Measurements from ENCODE around the gene IGF2BP2. TPM values are rescaled to one million over a fixed set of nuclear protein-coding genes. Genes with fewer than 3 reads are reported as not detected.

The IGF2BP2 gene
- total and polyA plus RNA-seq, 2 of the 8 experiments (the other 6 are each of a cell fraction or from before 2014, with no cell fraction given), result 7.4 to 121 TPM

GRCh38 chr3:185847506-185847905, 22.7 kb upstream of the IGF2BP2 start:
- FAIRE-seq, result no peak
- no peak overlapping the region for H4K91ac ChIP-seq (replicated peaks; ENCODE audit: insufficient read length, low read length)
- TF ChIP-seq ASH2L (IDR thresholded peaks at IDR 0.05; ENCODE audit: low read length) (no peak), KDM1A (IDR thresholded peaks at IDR 0.05; ENCODE audit: borderline replicate concordance, low read length) (no peak), NRF1 (IDR thresholded peaks at IDR 0.05; ENCODE audit: low read depth, low read length) (no peak), TEAD4 (IDR thresholded peaks at IDR 0.05; ENCODE audit: low read depth, low read length) (no peak), RBBP5 (IDR thresholded peaks at IDR 0.05; ENCODE audit: borderline replicate concordance, low read depth, low read length) (no peak), POLR2A (IDR thresholded peaks at IDR 0.05; ENCODE audit: control extremely low read depth in 1 of 2, low read depth in 2 of 2, low read length in 2 of 2) (no peak), GTF2F1 (IDR thresholded peaks at IDR 0.05; ENCODE audit: borderline replicate concordance, low read depth, low read length) (no peak), ZNF274 (IDR thresholded peaks at IDR 0.05; ENCODE audit: borderline replicate concordance, extremely low read depth, low read length) (no peak), TBP (IDR thresholded peaks at IDR 0.05; ENCODE audit: low read depth, low read length) (no peak), MAFK (IDR thresholded peaks at IDR 0.05; ENCODE audit: low read depth, low read length) (no peak), SRF (IDR thresholded peaks at IDR 0.05; ENCODE audit: low read depth, low read length) (no peak)
- TF ChIP-seq, protein P1, sequence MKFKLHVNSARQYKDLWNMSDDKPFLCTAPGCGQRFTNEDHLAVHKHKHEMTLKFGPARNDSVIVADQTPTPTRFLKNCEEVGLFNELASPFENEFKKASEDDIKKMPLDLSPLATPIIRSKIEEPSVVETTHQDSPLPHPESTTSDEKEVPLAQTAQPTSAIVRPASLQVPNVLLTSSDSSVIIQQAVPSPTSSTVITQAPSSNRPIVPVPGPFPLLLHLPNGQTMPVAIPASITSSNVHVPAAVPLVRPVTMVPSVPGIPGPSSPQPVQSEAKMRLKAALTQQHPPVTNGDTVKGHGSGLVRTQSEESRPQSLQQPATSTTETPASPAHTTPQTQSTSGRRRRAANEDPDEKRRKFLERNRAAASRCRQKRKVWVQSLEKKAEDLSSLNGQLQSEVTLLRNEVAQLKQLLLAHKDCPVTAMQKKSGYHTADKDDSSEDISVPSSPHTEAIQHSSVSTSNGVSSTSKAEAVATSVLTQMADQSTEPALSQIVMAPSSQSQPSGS (IDR thresholded peaks at IDR 0.05; ENCODE audit: low read length), result no peak
- TF ChIP-seq, protein P2, sequence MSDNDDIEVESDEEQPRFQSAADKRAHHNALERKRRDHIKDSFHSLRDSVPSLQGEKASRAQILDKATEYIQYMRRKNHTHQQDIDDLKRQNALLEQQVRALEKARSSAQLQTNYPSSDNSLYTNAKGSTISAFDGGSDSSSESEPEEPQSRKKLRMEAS (IDR thresholded peaks at IDR 0.05), result no peak

More at GRCh38 chr3:185847506-185847905, 22.7 kb upstream of the IGF2BP2 start:
- Histone ChIP-seq H3K18ac (ENCODE audit: extremely low read depth, low read length) (no peak overlapping the region), H4K20me1 (replicated peaks in 1 of 2; ENCODE audit: control insufficient read depth in 1 of 2, insufficient read depth in 2 of 2, low read length in 2 of 2) (no peaks in the 10 kb centered on the region), H2BK5ac (ENCODE audit: low read depth, low read length) (no peak overlapping the region), H3K14ac (ENCODE audit: insufficient read length) (no peak overlapping the region), H2BK20ac (ENCODE audit: low read length) (no peak overlapping the region), H3K23me2 (ENCODE audit: low read depth, low read length) (no peaks in the 10 kb centered on the region), H3K56ac (replicated peaks; ENCODE audit: insufficient read length, low read depth, low read length) (no peak overlapping the region), H2BK12ac (ENCODE audit: low read depth, low read length) (no peak overlapping the region), H3K79me1 (ENCODE audit: low read depth, low read length) (no peaks in the 10 kb centered on the region), H3K27ac (ENCODE audit: low read depth, low read length) (no peak overlapping the region), H3K4me1 (replicated peaks in 1 of 4; ENCODE audit: control insufficient read depth in 3 of 4, insufficient read depth in 4 of 4, low read length in 3 of 4) (no peaks in the 10 kb centered on the region; a peak in 3 of 7 replicates), H3K36me3 (ENCODE audit: control insufficient read depth in 2 of 4, insufficient read depth in 4 of 4, low read length in 3 of 4) (no peaks in the 10 kb centered on the region), H3K9ac (replicated peaks in 1 of 4; ENCODE audit: extremely low read depth in 1 of 4, low read depth in 3 of 4, low read length in 3 of 4) (no peak overlapping the region), H3K4me3 (ENCODE audit: extremely low read depth in 1 of 4, insufficient read depth in 2 of 4, low read depth in 3 of 4, low read length in 4 of 4) (no peak overlapping the region), H3K4me2 (ENCODE audit: insufficient read depth in 1 of 2, low read depth in 2 of 2, low read length in 2 of 2) (no peak overlapping the region), H4K5ac (ENCODE audit: insufficient read length, low read depth, low read length) (no peak overlapping the region), H3K27me3 (replicated peaks in 1 of 4; ENCODE audit: control insufficient read depth in 3 of 4, extremely low read depth in 1 of 4, insufficient read depth in 3 of 4, low read length in 3 of 4) (no peaks in the 10 kb centered on the region), H2BK120ac (replicated peaks; ENCODE audit: low read depth, low read length) (no peak overlapping the region), H3K23ac (ENCODE audit: insufficient read length) (no peak overlapping the region), H2BK15ac (ENCODE audit: low read length) (no peak overlapping the region), H2AFZ (ENCODE audit: low read length) (no peak overlapping the region), H4K8ac (ENCODE audit: extremely low read depth, insufficient read depth, low read length) (no peak overlapping the region), H3K79me2 (ENCODE audit: control insufficient read depth in 1 of 2, insufficient read depth in 2 of 2, low read length in 2 of 2) (no peaks in the 10 kb centered on the region), H3K9me3 (ENCODE audit: insufficient read depth in 2 of 2, low read depth in 1 of 2, low read length in 1 of 2) (peaks cover 0 to 3% of the 10 kb centered on the region in 2 experiments; a peak in 1 of 4 replicates), H2AK5ac (ENCODE audit: low read depth, low read length) (no peak overlapping the region), H3K4ac (replicated peaks; ENCODE audit: insufficient read length, low read depth, low read length) (no peak overlapping the region)
- DNase-seq (ENCODE audit: low read depth in 1 of 2, low spot score in 2 of 2), result no peak
- ChIA-PET CTCF (ENCODE audit: partially characterized antibody) (interaction anchor here (0.7 to 2.7 kb wide), 8 partner anchors 12 to 187 kb away, joined by 3 to 8 read pairs (median 4); no protein-coding TSS in a partner anchor), POLR2A (ENCODE audit: partially characterized antibody) (interaction anchor here (1.0 to 2.6 kb wide), 4 partner anchors 12 to 80 kb away, joined by 3 to 8 read pairs (median 4); partner anchors contain the start of gene IGF2BP2)
- 95% methylated on average over 6 of the region's 6 CpGs; no CpG with 5 or more reads in 1 of the 2 experiments for WGBS, 2 experiments (ENCODE audit: extremely low coverage in 1 of 2, insufficient coverage in 1 of 2, insufficient read length in 1 of 2, insufficient replicate concordance in 2 of 2, low coverage in 1 of 2, low lambda C conversion rate in 2 of 2, missing lambda C conversion rate in 1 of 2)

Data from H1 (cell line).